DOHH2 (cell line): ENCODE measurements around the gene MYZAP.

Experiments
- H3F3A ChIP-seq: fragments of 200-600 bp; sonication (generic), shearing (Covaris generic); 2 replicates; pipeline ENCODE4 v1.6.0; 2016; ENCODE audit warnings: antibody characterized with exemption, mild to moderate bottlenecking; ENCODE audit not compliant: control insufficient read depth, insufficient read depth
- H3K27ac ChIP-seq: fragments of 200-600 bp; sonication (generic); 2 replicates; pipeline ENCODE4 v1.5.1; 2014; ENCODE audit warnings: low read depth, mild to moderate bottlenecking, low read length, moderate library complexity
- H3K27me3 ChIP-seq: fragments of 200-600 bp; sonication (generic); 2 replicates; pipeline ENCODE4 v1.6.1; 2014; ENCODE audit warnings: mild to moderate bottlenecking, low read length, mixed read lengths; ENCODE audit not compliant: control insufficient read depth
- H3K36me3 ChIP-seq: fragments of 200-600 bp; sonication (generic); 2 replicates; pipeline ENCODE4 v1.6.1; 2014; ENCODE audit warnings: mild to moderate bottlenecking, low read length, moderate library complexity, mixed read lengths; ENCODE audit not compliant: control insufficient read depth
- H3K4me1 ChIP-seq: fragments of 200-600 bp; sonication (generic); 2 replicates; pipeline ENCODE4 v1.6.1; 2014; ENCODE audit warnings: mild to moderate bottlenecking, low read length, mixed read lengths; ENCODE audit not compliant: control insufficient read depth
- H3K4me2 ChIP-seq: fragments of 200-600 bp; sonication (generic); 2 replicates; pipeline ENCODE4 v1.6.0; 2014; ENCODE audit warnings: mild to moderate bottlenecking, low read length, moderate library complexity
- H3K4me3 ChIP-seq: fragments of 200-600 bp; sonication (generic); 2 replicates; pipeline ENCODE4 v1.5.1; 2014; ENCODE audit warnings: mild to moderate bottlenecking, low read length, mixed read lengths
- H3K79me2 ChIP-seq: fragments of 200-600 bp; sonication (generic); 2 replicates; pipeline ENCODE4 v1.6.1; 2014; ENCODE audit warnings: mild to moderate bottlenecking, low read length, mixed read lengths; ENCODE audit not compliant: control insufficient read depth
- H3K9me2 ChIP-seq: fragments of 200-600 bp; sonication (generic); replicated peaks from 2 replicates; pipeline ENCODE4 v1.6.1; 2014; ENCODE audit warnings: mild to moderate bottlenecking, low read length, mixed read lengths; ENCODE audit not compliant: control insufficient read depth
- H3K9me3 ChIP-seq: fragments of 200-600 bp; sonication (generic); 2 replicates; pipeline ENCODE4 v1.6.1; 2014; ENCODE audit warnings: antibody characterized with exemption, low read length, mixed read lengths; ENCODE audit not compliant: control insufficient read depth, insufficient read depth
- H4K20me1 ChIP-seq: fragments of 200-600 bp; sonication (generic); 2 replicates; pipeline ENCODE4 v1.6.0; 2014; ENCODE audit warnings: low read depth, mild to moderate bottlenecking, antibody characterized with exemption, low read length, moderate library complexity; ENCODE audit not compliant: control insufficient read depth, insufficient read depth
- EZH2phosphoT487 ChIP-seq: fragments of 200-600 bp; sonication (generic); IDR thresholded peaks from 2 replicates; pipeline ENCODE4 v1.6.1; 2017; ENCODE audit warnings: borderline replicate concordance, mild to moderate bottlenecking, antibody characterized with exemption, low read length, moderate library complexity, mixed read lengths
- TF ChIP-seq, protein P1 (sequence below): fragments of 200-600 bp; sonication (generic); IDR thresholded peaks from one replicate; pipeline ENCODE4 v1.5.1; 2014; ENCODE audit warnings: antibody characterized with exemption, mild to moderate bottlenecking, low read depth, low read length; ENCODE audit not compliant: poor library complexity, severe bottlenecking

Gene MYZAP

DNA sequence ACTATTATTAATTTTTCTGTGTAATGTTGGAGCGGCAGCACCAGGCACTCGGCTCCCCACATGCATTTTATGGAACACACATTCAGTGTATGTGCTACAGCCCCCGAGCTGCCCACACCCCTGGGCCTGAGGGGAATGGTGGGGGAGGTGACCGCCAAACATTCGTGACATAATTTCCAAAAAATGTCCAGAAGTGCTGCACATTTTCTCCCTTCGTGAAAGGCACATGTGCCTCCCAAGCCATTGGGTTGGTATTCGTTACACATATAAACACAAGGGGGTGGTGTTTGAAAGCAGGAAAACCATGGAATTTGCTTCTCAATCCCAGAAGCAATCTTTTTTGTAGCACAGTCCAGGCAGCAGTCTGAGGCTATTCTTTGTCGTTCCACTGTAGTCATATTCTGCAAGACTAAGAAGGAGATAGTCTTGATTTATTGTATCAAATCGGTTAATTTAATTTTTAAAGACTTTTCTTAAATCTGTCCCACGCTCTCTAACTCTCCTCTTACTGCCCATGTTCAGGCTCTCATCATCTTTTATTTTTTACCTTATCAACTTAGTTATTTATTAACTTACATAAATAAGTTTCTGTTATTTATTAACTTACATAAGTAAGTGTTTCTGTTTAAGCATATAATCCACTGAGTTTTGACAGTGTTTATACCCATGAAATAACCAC, 75.6 kb downstream of the MYZAP start:
- Histone ChIP-seq H3K27me3 (peaks cover 26% of the 10 kb centered on the region), H4K20me1 (no peaks in the 10 kb centered on the region), H3K4me2 (no peak overlapping the region), H3K9me3 (no peaks in the 10 kb centered on the region), H3K27ac (no peak overlapping the region), H3K4me1 (no peaks in the 10 kb centered on the region), H3K4me3 (no peak overlapping the region), H3K36me3 (no peaks in the 10 kb centered on the region), H3F3A (no peaks in the 10 kb centered on the region), H3K9me2 (no peaks in the 10 kb centered on the region), H3K79me2 (no peaks in the 10 kb centered on the region)
- TF ChIP-seq, protein P1, sequence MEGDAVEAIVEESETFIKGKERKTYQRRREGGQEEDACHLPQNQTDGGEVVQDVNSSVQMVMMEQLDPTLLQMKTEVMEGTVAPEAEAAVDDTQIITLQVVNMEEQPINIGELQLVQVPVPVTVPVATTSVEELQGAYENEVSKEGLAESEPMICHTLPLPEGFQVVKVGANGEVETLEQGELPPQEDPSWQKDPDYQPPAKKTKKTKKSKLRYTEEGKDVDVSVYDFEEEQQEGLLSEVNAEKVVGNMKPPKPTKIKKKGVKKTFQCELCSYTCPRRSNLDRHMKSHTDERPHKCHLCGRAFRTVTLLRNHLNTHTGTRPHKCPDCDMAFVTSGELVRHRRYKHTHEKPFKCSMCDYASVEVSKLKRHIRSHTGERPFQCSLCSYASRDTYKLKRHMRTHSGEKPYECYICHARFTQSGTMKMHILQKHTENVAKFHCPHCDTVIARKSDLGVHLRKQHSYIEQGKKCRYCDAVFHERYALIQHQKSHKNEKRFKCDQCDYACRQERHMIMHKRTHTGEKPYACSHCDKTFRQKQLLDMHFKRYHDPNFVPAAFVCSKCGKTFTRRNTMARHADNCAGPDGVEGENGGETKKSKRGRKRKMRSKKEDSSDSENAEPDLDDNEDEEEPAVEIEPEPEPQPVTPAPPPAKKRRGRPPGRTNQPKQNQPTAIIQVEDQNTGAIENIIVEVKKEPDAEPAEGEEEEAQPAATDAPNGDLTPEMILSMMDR: no peak
- TF ChIP-seq EZH2phosphoT487: no peak

DNA sequence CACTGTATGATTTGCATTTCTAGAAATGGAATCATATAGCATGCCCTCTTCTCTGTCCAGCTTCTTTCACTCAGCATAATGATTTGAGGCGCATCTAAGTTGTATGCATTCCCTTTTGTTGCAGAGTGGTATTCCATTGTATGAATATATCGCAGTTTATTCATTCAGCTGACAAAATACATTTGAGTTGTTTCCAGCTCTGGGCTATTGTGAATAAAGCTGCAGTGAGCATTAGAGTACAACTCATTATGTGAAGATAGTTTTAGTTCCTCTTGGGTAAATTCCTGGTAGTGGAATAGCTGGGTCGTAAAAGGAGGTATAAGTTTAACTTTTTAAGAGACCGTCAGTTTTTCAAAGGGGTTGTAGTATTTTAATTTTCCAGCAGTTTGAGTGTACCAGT, 76.3 kb downstream of the MYZAP start:
- Histone ChIP-seq H3K27me3 (peaks cover 27% of the 10 kb centered on the region), H3K4me3 (no peak overlapping the region), H3K36me3 (no peaks in the 10 kb centered on the region), H3K4me1 (no peaks in the 10 kb centered on the region), H3K9me2 (no peaks in the 10 kb centered on the region), H3K9me3 (no peaks in the 10 kb centered on the region), H3K4me2 (no peak overlapping the region), H3F3A (no peaks in the 10 kb centered on the region), H4K20me1 (no peaks in the 10 kb centered on the region), H3K27ac (no peak overlapping the region), H3K79me2 (no peaks in the 10 kb centered on the region)
- TF ChIP-seq, protein P1: no peak
- no peak for TF ChIP-seq EZH2phosphoT487

DNA sequence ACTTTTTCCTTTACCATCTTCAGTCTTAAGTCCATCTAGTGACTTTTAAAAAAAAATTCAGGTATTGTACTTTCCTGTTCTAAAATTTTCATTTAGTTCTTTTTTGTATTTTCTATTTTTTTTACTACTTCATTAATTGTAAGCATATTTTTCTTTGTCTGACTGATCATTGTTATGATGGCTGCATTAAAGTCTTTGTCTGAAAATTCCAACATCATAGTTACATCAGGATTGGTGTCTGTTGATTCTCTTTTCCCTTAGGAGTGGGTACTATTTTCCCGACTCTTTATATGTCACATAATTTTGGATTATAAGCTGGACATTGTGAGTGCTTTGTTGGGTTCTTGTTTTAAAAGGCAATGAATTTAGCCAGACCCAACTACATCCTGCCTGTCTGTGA, 79.9 kb downstream of the MYZAP start:
- TF ChIP-seq, protein P1: no peak
- TF ChIP-seq EZH2phosphoT487: no peak
- no peak overlapping the region for H3K4me2 ChIP-seq
- no peaks in the 10 kb centered on the region for H3K9me2 ChIP-seq
- H4K20me1 ChIP-seq: no peaks in the 10 kb centered on the region
- no peaks in the 10 kb centered on the region for H3K4me1 ChIP-seq
- no peaks in the 10 kb centered on the region for H3K79me2 ChIP-seq
- H3K27me3 ChIP-seq: peaks cover 27% of the 10 kb centered on the region; the same call in 1 of the 2 replicates
- no peaks in the 10 kb centered on the region for H3F3A ChIP-seq
- H3K9me3 ChIP-seq: no peaks in the 10 kb centered on the region
- no peak overlapping the region for H3K27ac ChIP-seq
- no peak overlapping the region for H3K4me3 ChIP-seq
- no peaks in the 10 kb centered on the region for H3K36me3 ChIP-seq
